ENCODE measurements around the gene FAM131C. TPM values are rescaled to one million over a fixed set of nuclear protein-coding genes. Genes with fewer than 3 reads are reported as not detected.
"Not testable (repeated sequence)": the region's sequence is repeated elsewhere in the genome, so short reads cannot be mapped to it uniquely, and the experiment has no call there.

Gene FAM131C
- total RNA-seq, 1 donor from 2014 or later = not detected

DNA sequence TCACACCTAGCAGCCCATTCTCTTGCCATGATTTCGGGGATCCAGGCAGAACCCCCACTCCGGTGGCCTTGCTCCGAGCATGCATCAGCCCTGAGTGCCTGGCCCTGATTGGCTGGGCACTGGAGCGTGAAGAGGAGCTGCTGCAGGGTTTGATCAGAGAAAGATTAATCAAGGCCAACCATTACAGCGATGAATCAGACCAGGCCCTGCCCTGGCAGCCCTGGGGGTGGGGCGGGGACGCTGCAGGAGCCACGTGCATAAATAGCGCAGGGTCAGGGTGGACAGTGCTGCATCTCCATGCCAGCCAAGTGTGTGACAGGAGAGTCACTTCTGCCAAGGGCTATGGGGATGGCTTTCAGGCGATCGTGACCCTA is 3.4 kb upstream of the FAM131C start:
- no peak for DNase-seq

DNA sequence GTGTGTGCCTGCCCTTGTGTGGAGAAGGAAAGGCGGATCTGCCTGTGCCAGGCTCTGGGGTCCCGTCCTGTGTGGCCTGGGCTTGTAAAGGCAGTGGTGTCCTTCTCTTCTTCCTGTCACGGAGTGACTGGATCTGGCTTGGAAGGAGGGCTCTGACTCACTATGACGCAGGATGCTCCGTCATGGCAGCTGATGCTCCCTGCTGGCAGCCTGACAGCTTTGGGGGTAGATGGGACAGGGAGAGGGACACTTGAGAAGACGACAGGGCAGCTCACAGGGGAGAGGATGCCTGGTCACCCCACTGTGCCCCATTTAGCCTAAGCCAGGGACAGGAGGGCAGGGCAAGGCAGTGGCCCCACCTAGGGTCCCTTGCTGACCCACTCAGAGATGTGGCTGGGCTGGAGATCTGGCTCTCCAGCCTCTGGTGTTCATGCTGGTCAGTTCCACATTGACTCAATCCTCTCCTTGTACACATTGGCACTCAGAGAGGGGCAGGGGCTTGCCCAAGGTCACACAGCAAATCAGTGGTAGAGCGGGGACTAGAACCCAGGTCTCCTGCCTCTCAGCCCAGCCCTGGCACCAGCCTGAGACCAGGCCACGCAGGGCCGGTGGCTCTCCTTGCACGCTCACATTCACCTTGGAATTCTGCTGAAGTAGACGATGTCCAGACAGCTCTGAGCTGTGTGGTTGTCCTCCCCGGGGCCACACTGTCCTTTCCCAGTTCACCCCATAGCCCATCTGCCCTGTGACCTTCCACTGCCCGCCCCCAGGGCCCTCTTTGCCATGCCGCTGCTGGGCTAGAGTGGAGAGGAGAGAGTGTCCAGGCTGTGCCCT is 2.8 kb upstream of the FAM131C start:
- no peak for DNase-seq

DNA sequence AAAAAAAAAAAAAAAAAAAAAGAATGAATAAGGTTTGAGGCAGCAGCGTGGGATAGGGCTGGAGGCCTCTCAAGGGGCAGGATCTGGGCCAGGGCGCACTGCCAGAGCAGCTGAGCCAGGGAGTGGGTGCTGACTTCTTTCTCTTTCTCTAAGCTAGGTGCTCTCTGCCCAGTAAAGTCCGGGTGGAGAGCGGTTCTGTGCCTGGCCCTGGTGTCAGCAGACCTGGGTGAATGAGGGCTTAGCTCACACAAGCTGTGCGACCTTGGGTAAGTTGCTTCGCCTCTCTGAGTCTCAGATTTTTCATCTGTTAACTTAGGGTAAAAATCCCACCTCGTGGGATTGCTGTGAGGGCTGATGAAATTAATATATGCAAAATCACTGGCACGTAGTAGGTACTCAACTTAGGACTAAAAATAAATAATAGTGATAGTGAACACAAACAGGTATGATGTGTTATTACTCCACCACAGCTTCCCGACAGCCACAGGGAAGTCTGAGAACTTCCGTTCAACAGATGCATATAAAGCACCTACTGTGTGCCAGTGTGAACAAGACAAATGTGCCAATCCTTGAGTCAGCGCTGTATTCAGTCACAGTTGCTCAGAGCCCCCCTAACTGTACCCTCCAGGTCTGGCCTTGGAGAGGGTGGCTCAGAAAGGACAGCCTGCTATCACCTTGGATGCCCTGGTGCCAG is 2.0 kb upstream of the FAM131C start:
- no peak for DNase-seq

DNA sequence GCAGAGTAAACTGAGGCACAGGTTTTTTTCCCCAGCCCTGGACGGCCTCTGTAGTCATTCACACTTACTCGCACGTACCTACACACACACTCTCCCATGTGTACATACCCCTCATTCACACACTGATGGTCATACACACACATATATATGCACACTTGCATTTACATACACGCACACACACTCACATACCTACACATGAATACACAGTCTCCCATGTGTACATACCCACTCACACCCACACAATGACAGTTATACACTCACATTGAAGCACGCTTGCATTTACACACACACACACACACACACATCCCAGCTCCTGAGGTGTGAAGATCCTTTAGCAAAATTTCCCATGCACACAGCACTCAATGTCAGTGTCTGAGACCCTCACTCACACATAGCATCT is 766 bp upstream of the FAM131C start:
- DNase-seq = no peak

DNA sequence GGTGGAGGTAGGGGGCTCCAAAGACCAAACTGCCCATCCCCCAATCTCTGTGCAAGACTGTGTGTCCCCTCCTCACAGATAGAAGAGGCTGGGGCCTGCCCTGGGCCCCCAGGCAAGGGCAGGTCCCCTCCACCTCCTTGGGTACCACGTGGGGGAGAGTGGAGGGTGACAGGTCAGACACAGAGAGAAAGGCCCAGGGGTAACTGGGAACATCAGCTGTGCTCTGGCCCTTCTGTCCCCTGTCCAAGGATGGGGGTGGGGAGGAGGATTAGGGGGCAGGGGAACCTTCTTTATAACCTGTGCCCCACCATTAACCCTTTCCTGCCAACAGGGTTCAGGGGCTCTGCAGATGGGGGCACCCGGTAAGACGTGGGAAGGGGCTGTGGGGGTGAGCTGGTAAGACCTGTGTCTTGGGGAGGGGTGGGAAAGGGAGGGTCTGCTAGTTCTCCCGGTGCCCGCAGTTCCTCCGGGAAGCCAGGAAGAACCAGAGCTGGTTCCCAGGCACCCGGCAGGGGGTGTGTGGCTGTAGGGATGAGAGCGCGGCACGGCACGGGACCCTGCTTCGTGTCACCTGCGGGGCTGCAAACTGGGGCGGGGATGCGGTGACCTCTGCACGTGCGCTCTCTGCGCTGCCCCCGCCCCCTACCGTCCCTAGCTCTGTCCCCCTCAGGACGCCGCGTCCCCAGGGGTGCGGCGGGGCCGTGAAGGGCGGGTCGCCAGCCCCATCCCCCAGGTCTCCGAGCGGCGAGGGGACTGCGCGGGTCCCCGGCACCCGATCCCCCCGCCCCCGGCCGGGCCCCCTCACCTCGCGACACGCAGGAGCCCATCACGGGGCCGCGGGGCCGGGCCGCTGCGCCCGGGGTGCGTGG is 601 bp downstream of the FAM131C start:
- no peak for DNase-seq

DNA sequence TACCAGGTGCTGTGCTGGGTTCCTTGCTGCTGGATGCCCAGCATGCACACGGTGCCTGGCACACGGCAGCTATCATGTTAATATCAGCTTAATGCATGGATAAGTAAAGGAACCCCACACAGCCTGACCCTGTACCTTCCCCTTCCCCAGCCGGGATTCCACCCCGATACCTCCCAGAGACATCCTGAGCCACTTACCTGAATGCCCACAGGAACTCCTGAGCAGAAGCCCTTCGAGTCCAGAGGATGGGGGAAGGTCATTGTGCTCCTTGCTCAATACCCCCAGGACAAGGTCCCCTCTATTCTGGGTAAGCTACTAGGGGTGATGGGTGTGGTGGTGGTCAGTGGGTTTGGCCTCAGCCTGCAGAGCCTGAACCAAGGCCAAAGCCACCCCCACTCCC is 1.4 kb downstream of the FAM131C start:
- DNase-seq = no peak

DNA sequence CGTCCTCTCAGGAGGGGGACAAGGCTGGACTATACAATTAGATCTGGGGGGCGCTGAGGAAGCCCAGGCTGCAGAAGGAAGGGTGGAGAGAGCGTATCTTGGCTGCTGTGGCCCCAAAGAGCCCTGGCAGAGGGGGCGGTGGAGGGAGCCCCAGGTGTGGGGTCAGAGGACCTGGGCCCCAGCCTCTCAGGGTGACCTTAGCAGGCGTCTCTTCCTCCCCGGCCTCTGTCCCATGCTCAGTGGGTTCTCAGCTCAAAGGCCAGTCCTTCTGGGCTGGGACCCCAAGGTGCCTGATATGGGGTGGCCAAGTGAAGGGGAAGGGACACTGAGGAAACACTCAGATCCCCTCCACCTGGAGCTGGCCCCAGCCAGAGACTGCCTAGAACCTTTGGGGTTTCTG is 1.8 kb downstream of the FAM131C start:
- DNase-seq = no peak

DNA sequence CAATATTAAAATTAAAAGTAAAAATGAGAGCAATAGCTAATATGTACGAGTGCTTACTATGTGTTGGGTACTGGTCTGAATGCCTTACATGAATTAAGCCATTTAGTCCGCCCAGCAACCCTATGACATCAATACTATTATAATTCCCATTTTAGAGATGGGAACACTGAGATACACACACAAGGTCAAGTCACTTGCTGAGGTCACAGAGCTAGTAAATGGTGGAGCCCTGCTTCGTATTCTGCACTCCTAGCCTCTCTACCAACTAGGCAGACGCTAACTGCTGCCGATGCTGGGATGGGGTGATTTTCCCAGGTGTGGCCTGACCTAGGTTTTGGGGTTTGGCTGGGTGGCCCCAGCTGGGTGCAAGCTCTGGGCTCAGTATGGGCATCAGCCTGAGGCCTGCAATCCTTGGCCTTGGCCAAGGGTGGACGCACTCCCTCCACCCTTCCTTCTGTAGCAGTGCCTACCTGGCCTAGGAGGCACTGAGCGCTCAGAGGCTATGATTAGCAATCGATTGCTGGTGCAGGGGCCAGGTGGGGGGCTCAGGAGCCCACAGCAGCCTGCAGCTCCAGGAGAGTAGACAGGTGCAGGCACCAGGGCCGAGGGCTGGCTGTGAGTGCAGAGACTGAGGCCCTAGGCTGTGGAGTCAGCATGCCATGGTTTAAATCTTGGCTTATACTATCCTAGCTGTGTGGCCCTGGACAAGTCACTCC is 2.7 kb downstream of the FAM131C start:
- no peak for DNase-seq

DNA sequence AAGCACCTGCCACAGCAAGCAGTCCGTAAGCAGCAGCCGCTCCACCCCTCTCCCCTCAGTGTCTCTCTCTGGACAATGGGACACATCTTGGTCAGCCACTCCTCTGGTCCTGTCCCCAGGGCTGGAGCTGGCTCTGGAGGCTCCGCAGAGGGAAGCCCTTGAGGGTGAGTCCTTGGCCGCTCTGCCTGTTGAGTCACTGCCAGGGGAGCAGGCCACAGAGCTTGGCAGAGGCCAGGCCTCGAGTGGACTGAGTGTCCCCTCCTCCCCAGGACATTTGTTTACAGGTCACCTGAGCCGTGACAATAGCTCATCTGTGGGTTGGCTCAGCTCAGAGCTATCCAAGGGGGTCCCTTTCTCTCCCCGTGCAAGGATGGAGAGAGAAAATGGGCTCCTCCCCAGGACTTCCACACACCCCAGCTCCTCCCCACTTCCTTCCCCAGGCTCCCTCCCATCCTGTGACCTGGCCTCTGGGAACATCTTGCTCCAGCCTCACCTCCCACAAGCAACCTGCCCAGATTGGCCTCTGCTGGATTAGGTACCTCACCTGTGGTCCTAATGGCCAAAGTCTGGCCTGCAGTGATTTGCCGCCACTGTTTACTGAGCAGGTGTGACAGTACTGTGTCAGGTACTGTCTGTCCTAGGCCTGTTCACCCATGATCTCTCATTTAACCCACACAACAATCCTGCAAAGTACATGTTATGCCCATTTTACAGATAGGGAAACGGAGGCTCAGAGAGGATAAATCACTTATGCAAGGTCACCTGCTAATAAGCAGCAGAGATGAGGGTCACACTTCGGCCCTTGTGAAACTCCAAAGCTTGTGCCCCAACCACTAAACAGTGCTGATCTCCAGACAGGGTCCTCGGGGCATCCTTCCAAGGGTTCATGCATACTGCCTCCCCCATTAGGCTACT is 4.8 kb downstream of the FAM131C start:
- DNase-seq = no peak

DNA sequence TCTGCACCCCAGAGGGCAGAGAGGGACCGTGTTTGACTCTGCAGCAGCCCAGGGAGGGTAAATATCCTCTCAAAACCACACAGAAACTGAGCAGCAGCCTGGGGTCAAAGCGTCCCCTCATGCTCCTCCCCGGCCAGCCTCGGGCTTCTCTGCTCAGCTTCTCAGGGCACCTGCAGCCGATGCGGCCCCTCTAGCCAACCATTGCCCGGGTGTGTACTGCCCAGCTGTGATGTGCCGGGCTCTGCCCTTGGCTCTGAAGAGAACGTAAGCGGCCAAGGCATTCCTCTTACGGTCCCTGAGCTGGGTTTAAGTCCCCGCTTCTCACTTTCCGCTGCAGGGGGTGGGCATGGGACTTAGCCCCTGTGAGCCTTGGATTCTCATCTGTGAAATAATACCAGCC is 5.5 kb downstream of the FAM131C start:
- no peak for DNase-seq

DNA sequence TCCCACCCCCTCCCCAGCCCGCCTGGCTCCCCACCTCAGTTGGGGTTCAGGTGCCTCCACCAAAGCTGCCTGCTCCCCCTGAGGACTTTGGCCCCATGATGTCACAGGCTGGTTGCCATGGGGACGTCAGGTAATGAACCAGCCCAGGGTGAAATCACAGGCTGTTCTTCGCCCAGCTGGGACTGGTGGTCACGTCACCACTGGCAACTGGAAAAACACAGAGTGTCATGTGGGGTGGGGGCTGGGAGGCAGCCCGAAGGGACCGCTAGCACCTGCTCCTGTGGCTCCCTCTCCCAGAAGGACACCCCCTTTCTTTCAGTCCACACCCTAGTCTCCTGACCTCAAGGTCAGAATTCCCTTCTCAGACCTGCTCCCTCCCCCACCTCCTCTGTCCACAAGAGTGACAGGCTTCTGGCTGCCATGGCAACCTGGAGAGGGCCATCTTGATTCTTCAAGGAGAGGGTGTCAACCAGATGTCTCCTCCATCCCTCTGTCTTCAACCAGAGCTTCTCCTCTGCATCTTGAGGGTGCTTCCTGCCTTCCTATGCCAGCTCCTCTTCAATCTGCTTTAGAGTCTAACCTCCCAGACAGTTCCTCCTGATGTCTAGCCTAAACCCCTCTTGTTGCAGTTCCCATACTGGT is 6.2 kb downstream of the FAM131C start:
- no peak for DNase-seq

DNA sequence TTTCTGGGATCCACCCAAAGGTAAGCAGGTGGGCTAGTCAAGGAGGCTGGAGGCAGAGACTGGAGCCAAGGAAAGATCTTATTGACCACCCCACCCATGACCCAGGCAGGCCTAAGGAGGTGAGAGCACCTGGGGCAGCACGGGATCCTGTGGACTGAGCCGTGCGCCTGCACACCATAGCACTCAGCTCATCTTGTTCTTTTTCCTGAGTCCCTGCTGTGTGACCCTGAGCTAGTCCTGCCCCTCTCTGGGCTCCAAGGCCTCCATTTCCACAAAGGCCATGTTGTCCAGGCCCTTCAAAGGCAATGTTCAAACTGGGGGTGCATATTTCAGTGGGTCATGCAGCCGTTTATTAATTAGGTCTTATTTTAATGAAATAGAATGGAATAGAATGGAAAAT is 7.2 kb downstream of the FAM131C start:
- no peak for DNase-seq

DNA sequence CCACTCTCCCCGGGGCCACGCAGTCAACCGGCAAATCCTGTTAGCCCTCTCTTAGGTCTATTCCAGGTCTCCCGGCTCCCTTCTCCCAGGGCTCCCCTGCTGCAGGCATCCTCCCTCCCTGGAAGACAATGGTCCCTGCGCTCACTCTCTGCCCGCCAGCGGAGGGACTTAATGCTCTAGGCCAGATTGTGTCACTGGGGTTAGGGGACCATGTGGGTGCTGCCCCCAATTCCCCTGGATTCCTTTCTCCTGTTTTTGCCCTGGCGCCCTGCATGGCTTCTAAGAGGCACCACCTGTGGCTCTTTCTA is 8.2 kb downstream of the FAM131C start:
- DNase-seq = no peak

DNA sequence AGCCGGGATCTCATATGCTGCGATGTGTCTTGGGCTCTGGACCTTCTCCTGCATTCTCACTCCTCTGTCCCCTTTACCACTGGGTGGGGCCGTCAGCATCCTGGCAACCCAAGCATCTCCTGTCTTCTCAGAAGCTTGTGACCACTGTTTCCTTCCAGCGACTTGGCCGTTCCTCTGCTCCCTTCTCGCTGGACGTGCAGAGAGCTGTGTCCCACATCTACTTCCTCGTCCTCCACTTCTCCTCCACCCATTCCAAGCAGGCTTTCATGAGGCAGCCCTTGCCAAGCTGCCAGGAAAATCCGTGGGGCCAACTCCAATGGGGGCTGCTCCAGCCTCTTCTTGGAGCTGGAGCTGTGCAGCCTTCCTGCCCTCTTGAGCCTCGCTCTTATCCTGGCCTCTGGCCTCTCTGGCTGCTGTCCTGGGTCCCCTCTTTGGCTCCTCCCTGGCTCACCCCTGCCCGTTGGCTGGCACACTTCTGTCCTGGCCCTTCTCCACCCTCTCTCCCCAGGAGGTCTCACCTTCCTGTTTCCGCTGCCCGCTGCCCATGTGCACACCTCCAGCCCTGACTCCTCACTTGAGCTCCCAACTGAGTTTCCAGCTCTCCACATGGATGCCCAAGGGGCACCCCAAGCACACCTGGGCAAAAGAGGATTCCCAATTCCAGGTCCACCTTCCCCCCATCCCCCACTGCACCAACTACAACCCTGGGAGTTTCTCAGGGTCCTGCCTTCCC is 8.7 kb downstream of the FAM131C start:
- no peak for DNase-seq

DNA sequence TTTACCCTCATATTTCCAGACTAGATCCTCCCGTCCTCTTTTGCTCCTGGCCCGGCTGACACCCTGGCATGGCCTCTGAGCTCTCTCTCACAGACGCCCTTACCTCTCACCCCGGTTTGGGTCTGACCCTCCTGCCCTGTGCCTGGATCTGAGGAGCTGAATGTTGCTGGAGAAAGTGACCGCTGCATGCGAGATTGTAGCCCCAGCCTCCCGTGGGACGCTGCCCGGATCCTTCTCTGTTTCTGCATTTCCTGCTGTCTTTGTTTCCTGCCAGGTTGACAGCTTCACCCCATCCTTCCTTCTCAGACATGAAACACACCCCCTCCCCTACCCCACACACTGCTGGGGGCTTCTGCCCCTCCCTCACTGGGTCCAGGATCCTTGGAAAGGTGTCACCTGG is 9.5 kb downstream of the FAM131C start:
- DNase-seq = no peak

DNA sequence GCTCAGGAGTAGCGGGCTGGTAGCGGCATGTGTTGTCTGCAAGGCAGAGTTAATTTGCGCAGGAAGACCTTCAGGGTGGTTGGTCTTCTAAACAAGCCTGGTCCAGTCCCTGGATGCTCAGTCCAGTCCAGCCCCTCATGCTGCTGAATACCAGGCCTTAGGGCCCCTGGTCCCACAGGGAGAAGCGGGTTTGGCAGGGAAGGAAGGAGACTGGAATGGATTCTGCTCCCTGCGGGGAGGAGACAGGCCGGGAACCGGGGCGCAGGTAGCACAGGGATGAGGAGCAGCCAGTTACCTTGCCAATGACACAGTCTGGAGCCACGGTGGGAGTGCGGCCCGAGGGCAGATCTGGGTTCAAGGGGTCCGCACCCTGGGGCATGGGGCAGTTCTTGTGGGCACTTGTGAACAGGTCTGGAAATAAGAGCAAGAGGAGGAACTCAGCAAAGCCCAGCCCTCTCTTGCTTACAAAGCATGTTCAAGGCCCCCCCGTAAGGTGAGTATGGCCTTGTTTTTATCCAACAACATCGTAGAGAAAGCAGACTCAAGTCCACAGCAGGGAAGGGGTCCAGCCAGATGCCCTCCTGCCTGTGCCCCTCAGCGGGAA is 10.1 kb downstream of the FAM131C start:
- no peak for DNase-seq

DNA sequence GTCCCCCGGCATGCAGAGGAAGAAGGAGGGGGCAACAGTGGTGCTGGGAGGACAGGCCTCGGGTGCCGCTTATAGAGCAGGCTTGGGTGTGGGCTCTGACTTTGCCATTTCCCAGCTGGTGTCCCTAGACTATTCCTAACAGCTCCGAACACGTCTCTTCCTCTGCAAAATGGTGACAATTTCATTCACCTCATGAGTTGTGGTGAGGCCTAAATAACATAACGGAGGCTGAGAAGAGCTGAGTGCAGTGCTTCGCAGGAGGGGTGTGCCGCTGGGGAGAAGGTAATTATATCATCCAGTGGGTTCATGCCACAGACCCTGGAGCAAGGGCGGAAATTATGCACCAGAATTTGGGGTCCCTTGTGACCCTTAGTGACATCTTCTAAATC is 10.8 kb downstream of the FAM131C start:
- not testable (repeated sequence) for DNase-seq

DNA sequence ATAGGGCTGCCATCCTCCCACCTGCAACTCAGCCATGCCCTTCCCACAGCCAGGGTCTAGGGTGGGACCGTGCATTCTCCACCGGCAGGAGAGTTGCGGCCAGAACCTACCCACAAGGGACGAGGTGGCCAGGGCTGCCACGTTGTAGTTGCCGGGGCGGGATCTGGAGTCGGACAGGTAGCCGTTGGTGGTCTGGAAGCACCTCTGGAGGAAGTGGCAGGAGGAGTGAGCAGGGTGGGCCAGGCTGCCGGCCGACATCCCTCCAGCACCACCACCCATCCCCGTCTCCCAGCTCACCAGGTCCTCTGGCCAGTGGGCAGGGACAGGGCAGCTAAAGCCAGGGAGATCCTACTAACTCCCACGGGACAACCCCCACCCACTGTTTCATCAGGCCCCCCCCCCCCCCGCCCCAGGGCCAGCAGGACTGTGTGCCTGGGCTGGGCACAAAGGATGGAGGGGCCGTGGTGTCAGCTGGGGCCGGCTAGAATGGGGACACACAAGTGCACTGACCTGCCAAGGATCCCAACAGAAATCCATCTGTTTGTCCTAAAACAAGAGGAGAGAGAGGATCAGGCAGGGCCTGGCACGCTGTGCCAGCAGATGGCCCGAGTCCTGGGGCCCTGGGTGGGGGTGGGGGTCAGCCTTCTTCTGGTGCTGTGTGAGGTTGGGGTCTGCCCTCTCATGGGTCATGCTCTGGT is 11.3 kb downstream of the FAM131C start:
- DNase-seq = not testable (repeated sequence)

DNA sequence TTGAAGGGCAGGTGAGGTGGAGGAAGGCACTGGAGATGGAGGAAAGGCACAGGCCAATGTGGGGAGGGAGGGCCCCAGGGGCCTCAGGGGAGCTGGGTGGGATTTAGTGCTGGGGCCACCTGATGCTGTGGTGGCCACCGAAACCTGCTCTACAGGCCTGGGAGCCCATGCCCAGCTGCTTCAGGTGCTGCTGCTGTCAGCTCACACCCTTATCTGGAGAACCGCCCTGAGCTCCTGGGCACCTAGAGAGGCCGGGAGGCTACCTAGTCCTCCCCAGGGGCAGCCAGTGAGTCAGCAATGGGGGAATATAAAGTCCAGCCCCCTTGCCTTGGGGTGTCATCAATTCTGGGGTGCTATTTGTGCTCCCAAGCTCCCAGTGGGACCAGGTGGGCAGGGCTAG is 12.2 kb downstream of the FAM131C start:
- no peak for DNase-seq

All from skin of body (tissue), 2 donors.